NOMO-1 treated with DMSO at 0.1 percent for 48 hours (cell line): ENCODE results near the gene NOVA2.

Experiments
- DNase-seq: peaks from one replicate; lab custom pipeline; 2025; ENCODE audit not compliant: unreplicated experiment; lab: John Stamatoyannopoulos, UW

The NOVA2 gene

GRCh38 chr19:46000491-46001246, 27.0 kb upstream of the NOVA2 start:
- DNase-seq = no peak

- no peak for DNase-seq
These were observed 26.0 kb upstream of the NOVA2 start for GRCh38 chr19:45999653-46000121.

- no peak for DNase-seq
These were observed 25.2 kb upstream of the NOVA2 start for GRCh38 chr19:45998834-45999233.

GRCh38 chr19:45996933-45997332, 23.3 kb upstream of the NOVA2 start:
- no peak for DNase-seq

- no peak for DNase-seq
These were observed 22.2 kb upstream of the NOVA2 start for GRCh38 chr19:45995715-45996385.

- DNase-seq = peak; percentile 99
These were observed 21.5 kb upstream of the NOVA2 start, which contains the start of gene CCDC61 for GRCh38 chr19:45994998-45995714. CCDC61 (plus strand) TSS chr19:45995467; CDS start chr19:46003019, 7,552 bp downstream.

GRCh38 chr19:45994456-45994997, 20.9 kb upstream of the NOVA2 start:
- no peak for DNase-seq

- DNase-seq = no peak
These were observed 16.6 kb upstream of the NOVA2 start for GRCh38 chr19:45990113-45990728.

- no peak for DNase-seq
These were observed 11.7 kb upstream of the NOVA2 start for GRCh38 chr19:45985321-45985720.

- DNase-seq = no peak
These were observed 7.7 kb upstream of the NOVA2 start for GRCh38 chr19:45981350-45981749.

- no peak for DNase-seq
These were observed 4.5 kb upstream of the NOVA2 start for GRCh38 chr19:45978156-45978555.

GRCh38 chr19:45976178-45976577, 2.5 kb upstream of the NOVA2 start:
- no peak for DNase-seq

- no peak for DNase-seq
These were observed 1.8 kb upstream of the NOVA2 start for GRCh38 chr19:45975306-45976070.

- DNase-seq = no peak
These were observed 621 bp downstream of the NOVA2 start for GRCh38 chr19:45972947-45973540.

- no peak for DNase-seq
These were observed 1.4 kb downstream of the NOVA2 start for GRCh38 chr19:45972081-45972946.

GRCh38 chr19:45971260-45971902, 2.3 kb downstream of the NOVA2 start:
- DNase-seq = no peak

GRCh38 chr19:45969676-45970075, 4.0 kb downstream of the NOVA2 start:
- DNase-seq = no peak

- no peak for DNase-seq
These were observed 5.0 kb downstream of the NOVA2 start for GRCh38 chr19:45968626-45969025.
